ENCODE data around the gene SLC16A10.

GRCh38 chr6:111276335-111276734, 189.0 kb downstream of the SLC16A10 start:
- TF ChIP-seq, protein P1, sequence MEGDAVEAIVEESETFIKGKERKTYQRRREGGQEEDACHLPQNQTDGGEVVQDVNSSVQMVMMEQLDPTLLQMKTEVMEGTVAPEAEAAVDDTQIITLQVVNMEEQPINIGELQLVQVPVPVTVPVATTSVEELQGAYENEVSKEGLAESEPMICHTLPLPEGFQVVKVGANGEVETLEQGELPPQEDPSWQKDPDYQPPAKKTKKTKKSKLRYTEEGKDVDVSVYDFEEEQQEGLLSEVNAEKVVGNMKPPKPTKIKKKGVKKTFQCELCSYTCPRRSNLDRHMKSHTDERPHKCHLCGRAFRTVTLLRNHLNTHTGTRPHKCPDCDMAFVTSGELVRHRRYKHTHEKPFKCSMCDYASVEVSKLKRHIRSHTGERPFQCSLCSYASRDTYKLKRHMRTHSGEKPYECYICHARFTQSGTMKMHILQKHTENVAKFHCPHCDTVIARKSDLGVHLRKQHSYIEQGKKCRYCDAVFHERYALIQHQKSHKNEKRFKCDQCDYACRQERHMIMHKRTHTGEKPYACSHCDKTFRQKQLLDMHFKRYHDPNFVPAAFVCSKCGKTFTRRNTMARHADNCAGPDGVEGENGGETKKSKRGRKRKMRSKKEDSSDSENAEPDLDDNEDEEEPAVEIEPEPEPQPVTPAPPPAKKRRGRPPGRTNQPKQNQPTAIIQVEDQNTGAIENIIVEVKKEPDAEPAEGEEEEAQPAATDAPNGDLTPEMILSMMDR (IDR thresholded peaks at IDR 0.05) = no peak
- TF ChIP-seq ZFX (IDR thresholded peaks at IDR 0.05; ENCODE audit: borderline replicate concordance) = no peak
